ENCODE measurements around the gene PTMS. TPM values are rescaled to one million over a fixed set of nuclear protein-coding genes. Genes with fewer than 3 reads are reported as not detected.
A peak's percentile ranks its signal among the peaks of the same experiment; 100 is the strongest.

Gene PTMS
- total RNA-seq, 1 donor from 2014 or later = 69.1 TPM

DNA sequence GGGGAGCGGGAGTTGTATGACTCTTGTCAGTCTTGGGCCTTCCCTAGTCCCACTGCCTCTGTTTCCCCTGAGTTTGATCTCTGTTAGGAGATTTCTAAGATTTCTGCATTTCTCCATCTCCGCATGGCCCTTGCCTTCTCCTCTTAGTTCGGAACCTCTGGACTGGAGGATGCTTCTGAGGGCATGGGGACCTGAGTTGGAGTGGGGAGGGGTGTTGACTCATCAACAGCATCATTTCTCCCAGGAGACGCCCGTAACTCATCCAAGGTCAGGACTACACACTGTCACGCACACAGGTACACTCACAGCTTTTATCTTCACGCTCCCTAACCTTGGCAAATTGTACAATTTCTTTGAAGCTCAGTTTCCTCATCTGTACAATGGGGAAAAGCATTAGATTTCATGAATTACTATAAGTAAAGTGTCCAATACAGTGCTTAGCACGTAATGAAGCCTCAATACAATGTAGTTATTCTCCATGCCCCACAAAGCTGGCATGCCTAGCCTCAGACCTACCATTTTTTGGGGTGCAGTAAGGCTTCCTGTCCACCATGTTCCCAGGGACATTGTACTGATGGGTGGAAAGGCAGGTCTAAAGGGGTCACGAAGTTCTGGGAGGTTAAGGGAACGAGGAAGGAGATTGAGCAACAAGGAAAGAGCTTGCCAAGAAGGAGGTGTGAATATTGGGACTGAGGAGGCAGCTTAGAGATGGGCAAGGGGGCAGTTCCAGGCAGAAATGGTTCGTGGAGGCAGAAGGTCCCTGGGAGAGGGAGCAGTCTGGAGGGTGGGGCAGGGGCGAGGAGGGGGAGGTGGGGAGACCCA, 5.6 kb downstream of the PTMS start:
- no peak for DNase-seq (ENCODE audit: low read depth)

DNA sequence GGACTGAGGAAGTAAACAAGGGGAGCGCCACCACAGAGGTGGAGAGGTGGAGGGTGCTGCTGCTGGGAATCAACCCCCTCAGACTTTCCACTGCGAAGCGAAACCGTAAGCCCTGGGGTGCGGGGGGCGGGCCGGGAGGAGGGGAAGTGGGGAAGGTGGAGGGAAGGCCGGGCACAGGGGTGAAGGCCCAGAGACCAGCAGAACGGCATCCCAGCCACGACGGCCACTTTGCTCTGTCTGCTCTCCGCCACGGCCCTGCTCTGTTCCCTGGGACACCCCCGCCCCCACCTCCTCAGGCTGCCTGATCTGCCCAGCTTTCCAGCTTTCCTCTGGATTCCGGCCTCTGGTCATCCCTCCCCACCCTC, 6.2 kb downstream of the PTMS start, which contains the start of gene LAG3:
LAG3 (plus strand) TSS at position 190 of the 365 bp plus-strand sequence. CDS start 333 bp downstream, outside the sequence.
- DNase-seq (ENCODE audit: low read depth) = no peak

DNA sequence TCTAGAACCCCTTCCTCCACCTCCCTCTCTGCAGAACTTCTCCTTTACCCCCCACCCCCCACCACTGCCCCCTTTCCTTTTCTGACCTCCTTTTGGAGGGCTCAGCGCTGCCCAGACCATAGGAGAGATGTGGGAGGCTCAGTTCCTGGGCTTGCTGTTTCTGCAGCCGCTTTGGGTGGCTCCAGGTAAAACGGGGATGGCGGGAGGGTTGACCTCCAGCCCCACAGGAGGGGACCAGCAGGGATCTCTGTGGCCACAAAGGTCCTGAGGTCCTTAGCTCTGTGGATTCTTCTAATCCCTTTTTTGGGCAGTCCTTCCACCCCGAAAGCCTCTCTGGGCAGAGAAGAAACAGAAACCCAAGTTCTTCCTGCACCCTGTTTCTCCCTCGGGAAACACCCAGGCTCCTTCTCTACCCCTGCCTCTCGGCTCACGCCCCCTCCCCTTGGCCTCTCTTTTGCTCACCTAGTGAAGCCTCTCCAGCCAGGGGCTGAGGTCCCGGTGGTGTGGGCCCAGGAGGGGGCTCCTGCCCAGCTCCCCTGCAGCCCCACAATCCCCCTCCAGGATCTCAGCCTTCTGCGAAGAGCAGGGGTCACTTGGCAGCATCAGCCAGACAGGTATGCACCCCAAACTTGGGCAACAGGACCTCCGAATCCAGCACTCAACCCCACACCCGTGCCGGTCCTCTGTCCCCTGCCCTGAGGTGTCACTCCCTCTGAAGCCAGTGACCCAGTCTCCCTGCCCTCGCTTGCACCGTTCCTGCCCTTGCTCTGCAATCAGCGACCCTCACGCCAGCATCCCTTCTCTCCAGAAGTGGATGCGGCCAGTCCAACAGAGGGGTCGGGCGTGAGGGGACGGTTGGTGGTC, 6.8 kb downstream of the PTMS start:
- no peak for DNase-seq (ENCODE audit: low read depth)

DNA sequence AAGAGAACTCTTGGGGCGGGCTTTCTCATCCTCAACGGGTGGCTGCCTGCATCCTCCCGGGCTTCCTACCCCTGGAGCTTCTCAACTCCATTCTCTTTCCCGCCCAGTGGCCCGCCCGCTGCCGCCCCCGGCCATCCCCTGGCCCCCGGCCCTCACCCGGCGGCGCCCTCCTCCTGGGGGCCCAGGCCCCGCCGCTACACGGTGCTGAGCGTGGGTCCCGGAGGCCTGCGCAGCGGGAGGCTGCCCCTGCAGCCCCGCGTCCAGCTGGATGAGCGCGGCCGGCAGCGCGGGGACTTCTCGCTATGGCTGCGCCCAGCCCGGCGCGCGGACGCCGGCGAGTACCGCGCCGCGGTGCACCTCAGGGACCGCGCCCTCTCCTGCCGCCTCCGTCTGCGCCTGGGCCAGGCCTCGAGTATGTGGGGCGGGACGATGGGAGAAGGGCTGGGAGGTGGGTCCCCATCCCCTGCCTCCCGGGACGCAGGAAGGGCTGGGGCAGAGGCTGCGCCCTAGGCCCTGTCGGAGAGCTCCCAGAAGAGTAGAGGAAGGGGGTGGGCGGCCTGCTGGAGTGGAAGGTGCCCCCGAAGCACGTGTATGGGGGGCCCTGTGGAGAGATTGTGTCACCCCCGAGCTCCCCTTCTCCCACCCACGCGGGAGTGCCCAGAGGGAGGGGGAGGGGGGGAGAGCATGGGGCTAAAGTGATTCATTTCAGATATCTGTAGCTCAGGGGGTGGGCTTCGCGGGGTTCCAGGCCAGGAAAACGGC, 7.6 kb downstream of the PTMS start:
- no peak for DNase-seq (ENCODE audit: low read depth)

- no peak for DNase-seq (ENCODE audit: low read depth)
Measured at GRCh38 chr12:6774499-6775062, 8.4 kb downstream of the PTMS start.

DNA sequence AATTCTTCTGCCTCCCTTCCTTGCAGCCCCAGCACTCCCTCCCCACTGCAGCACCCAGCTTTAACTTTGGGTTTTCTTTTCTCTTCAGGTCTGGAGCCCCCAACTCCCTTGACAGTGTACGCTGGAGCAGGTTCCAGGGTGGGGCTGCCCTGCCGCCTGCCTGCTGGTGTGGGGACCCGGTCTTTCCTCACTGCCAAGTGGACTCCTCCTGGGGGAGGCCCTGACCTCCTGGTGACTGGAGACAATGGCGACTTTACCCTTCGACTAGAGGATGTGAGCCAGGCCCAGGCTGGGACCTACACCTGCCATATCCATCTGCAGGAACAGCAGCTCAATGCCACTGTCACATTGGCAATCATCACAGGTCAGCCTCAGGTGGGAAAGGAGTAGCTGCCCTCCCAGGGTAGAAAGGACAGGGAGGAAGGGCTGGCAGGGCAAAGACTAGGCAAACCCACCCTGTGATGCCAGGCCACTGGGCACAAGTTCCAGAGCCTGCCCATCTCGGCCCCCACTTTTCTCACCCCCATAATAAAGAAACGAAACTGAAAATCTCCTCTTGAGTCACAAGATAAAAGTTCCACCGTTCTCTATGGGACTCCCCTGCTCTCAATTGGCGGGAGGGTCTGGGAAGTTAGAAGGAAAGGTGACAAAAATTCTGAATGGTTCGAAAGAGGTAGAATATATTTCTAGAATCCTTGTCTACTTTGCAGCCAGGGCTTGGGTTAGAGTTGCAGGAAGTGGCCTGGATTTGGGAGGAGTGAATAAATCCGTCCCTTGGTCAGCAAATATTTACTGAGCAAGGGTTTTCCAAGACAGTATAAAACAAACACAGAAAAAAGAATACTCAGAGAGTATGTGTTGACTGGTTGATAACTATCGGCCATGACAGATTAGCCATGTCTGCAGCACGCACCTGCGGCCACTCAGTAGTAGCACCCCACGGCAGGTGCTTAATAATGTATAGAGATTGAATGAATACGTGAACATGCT, 9.3 kb downstream of the PTMS start:
- no peak for DNase-seq (ENCODE audit: low read depth)

DNA sequence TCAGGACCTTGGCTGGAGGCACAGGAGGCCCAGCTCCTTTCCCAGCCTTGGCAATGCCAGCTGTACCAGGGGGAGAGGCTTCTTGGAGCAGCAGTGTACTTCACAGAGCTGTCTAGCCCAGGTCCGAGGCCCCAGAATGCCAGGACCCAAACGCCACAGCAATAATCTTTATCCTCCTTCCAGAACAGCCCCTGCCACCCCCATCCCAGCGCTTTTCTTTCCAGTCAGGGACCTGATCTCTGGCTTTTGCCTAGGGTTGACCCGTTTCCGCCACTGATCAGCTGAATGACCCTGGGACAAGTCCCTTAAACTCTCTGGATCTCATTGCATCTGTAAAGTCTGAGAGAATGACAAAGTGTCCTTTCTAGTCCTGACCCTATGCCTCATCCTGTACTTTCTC, 11.2 kb downstream of the PTMS start:
- DNase-seq (ENCODE audit: low read depth) = no peak

- DNase-seq (ENCODE audit: low read depth) = no peak
Measured at GRCh38 chr12:6778217-6778573, 12.0 kb downstream of the PTMS start.

DNA sequence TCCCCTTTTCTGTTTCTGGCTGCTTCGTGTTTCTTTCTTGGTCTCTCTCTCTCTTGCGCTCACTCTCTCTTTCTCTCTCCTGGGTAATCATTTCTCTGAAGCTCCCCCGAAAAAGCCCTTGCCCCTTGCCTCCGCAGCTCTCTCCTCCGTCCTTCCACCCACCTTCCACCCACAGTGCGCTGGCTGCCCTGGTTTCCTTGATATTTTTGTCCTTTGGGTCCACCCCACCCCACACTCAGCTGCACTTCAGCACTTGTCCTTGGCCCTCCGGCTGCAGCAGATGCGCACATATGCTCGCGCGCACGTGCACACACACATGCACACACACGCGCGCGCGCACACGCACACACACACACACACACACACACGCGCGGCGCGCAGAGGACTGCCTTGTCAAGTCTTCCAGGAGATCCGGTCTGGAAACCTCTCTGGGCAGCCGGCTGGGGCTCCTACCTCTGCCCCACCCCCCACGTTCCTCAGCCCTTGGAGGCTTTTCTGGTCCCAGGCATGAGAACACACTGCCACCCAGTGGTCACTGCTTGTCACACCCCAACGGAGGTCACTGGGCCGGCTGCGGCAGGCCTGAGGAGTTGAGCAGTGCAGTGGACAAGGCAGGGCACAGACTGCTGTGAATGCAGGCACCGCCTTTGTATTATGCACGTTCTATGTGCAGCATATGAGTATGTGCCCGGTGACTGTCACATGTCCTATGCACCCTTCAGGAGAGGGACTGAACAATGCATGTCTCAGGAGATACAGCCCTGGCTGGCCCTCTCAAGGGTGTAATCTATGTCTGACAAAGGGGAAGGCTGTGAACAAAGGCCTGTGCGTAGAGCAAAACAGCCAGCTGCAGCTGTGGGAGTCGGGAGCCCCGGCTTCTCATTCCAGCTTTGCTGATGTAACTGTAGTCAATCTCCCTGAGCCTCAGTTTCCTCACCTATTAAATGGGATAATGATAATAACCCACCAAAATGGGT, 12.7 kb downstream of the PTMS start:
- peak; percentile 80 for DNase-seq (ENCODE audit: low read depth)

DNA sequence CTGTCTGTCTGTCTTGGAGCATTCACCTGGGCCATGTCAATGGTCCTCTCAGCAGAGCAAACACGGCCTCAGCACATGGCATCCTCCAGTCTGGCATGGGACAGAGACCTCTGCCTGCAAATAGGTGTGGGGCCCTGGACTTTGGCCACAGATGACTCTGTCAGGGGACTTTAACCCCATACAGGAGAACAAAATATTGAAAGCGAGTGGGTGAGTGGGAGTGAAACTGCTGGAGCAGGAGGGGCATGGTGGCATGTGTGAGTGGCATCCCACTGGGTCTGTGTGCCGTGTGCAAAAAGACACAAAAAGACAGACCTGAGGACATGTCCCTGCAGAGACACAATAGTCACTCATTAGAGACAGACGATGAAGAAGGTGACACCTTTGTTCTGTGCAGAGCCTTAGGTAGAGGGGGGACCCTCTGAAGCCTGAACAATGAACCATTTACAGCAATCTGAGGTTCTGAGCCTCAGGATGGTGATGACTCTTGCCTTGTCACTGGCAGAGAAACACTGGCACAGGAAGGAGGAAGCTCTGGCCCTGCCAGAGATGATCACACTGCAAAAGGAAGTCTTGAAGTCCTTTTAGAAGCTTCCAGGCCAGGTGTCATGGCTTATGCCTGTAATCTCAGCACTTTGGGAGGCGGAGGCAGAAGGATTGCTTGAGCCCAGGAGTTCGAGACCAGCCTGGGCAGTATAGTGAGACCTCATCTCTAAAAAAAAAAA, 13.7 kb downstream of the PTMS start:
- DNase-seq (ENCODE audit: low read depth) = no peak

DNA sequence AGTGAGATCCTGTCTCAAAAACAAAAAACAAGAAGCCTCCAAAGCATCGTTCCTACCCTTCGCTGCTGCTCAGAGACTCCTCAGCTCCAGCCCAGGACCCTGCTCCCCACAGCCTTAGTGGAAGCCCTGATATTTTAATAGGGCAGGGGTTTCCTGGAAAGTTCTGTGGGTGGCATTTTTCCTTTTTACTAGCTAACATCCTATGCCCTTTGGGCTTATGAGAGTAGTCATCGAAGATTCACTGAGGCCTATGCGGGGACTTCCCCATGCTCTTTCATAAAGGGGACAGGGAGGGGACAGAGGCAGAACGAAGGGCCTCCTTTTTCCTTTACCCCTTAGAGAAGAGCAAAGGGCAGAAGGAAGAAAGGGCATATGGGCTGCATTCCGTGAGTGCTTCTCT, 14.4 kb downstream of the PTMS start:
- no peak for DNase-seq (ENCODE audit: low read depth)

DNA sequence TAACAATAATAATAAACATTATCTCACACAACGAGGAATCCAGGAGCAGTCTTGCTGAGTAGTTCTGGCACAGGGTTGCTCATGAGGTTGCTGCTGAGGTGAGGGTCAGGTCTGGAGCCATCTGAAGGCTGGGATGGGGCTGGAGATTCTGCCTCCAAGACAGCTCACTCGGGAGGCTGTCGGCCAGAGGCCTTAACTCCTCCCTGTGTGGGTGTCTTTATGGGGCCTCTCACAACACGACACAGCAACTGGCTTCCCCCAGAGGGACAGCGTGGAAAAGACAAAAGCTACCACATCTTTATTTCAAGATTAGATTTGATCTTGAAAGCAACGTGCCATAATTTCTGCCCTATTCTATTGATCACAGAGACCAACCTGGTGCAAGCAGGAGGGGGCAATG, 16.0 kb downstream of the PTMS start:
- no peak for DNase-seq (ENCODE audit: low read depth)

DNA sequence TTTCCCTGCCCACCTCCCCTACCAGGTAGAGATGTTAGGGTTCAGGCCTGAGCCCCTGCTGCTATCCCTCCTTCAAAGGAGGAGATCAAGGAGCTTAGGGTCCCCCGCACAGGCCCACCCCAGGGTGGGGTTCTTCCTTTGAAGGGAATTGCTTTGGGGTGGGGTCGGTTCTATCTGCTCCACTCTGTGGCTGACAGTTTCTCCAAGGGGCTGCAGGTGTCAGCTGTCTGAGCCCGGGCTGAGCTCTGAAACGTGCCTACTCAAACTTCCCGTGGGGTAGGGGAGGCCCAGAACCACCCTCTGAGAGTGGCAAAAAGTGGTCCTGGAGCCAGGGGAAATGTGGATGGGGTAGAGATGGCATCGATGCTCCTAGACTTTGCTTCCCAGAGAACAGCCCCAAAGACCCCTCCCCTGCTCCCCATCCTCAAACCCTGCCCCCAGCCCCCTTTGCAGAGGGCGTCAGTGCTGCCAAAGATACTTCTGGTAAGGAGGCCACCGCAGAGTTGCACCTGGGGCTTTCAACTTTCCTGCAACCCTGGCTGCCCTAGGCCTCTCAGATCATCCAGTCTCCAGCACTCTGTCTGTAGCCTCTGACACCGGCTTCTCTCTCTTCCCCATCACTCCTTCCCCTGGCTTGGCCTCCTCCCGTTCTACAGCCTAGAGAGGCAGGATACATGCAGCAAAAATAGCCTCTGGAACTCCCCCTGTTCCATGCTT, 16.8 kb downstream of the PTMS start:
- no peak for DNase-seq (ENCODE audit: low read depth)

DNA sequence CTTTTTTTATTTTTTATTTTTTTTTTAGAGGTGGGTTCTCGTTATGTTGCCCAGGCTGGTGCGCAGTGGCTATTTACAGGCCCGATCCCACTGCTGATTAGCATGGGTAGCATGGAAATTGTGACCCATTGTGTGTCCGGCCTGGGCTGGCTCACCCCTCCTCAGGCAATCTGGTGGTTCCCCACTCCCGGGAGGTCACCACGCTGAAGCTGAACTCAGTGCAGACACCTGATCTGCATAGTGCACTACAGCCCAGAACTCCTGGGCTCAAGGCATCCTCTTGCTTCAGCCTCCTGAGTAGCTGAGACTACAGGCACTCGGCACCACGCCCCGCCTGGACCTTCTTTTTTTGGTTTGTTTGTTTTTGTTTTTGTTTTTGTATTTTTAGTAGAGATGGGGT, 17.7 kb downstream of the PTMS start:
- DNase-seq (ENCODE audit: low read depth) = no peak

- DNase-seq (ENCODE audit: low read depth) = no peak
Measured at GRCh38 chr12:6784296-6784695, 18.1 kb downstream of the PTMS start.

- DNase-seq (ENCODE audit: low read depth) = no peak
Measured at GRCh38 chr12:6784761-6785160, 18.6 kb downstream of the PTMS start.

DNA sequence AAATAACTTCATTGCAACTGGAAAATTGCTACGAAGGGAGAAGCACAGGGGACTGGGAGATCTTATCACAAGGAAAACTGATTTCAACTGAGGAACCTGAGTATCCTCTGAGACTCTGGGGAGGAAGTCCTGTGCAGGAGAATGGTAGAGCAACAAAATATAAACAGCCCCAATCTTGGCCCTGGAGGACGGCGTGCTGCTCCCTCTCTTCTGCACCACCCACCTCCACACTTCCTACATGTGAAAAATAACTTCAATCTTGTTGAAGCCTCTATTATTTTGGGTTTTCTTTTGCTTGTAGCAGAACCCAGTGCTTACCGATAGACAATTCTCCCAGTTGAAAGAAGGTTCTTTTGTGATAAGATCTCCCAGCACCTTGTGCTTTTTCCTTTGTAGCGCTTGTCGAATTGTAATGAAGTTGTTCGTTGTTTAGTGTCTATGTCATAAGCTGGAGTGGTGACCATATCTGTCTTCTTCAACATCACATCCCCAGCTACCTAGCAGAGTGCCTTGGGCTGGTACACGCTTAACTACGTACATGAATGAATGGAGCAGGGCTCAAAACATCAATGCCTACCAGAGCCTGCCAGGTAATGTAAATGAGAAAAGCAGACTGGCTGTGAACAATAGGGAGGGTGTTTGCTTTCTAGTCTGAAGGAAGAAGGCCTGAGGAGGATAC, 20.4 kb downstream of the PTMS start:
- no peak for DNase-seq (ENCODE audit: low read depth)

DNA sequence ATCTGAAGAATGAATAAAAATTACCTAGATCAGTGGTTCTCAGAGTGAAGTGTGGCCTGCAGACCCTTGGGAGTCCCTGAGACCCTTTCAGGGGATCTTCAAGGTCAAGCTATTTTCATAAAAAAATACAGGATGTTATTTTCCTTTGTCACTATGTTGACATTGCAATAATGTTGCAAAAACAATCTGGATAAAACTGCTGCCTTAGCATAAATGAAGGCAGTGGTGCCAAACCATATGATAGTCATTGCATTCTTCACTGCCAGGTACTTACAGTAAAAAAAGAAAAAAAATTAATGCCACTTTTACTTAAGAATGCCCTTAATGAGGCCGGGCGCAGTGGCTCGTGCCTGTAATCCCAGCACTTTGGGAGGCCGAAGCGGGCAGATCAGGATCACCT, 21.1 kb downstream of the PTMS start:
- no peak for DNase-seq (ENCODE audit: low read depth)
